ENCODE measurements around the gene CCDC171.

DNA sequence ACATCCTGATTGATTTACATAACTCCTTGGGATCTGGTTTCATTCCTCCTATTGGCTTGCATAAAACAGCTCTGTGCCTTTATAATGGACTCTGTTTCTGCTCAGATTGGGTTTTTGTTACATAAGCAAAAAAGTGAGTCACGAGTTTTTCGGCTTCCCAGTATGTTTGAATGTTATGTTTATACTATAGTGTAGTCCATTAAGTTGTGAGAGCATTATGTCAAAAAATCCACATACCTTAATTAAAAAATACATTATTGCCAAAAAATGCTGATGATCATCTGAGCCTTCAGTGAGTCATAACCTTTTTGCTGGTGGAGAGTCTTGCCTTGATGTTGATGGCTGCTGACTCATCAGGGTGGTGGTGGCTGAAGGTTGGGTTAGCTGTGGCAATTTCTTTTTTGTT, 144.6 kb downstream of the CCDC171 start:
- TF ChIP-seq, protein P1, sequence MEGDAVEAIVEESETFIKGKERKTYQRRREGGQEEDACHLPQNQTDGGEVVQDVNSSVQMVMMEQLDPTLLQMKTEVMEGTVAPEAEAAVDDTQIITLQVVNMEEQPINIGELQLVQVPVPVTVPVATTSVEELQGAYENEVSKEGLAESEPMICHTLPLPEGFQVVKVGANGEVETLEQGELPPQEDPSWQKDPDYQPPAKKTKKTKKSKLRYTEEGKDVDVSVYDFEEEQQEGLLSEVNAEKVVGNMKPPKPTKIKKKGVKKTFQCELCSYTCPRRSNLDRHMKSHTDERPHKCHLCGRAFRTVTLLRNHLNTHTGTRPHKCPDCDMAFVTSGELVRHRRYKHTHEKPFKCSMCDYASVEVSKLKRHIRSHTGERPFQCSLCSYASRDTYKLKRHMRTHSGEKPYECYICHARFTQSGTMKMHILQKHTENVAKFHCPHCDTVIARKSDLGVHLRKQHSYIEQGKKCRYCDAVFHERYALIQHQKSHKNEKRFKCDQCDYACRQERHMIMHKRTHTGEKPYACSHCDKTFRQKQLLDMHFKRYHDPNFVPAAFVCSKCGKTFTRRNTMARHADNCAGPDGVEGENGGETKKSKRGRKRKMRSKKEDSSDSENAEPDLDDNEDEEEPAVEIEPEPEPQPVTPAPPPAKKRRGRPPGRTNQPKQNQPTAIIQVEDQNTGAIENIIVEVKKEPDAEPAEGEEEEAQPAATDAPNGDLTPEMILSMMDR (IDR thresholded peaks at IDR 0.05) = no peak
- no peak for TF ChIP-seq EP300 (IDR thresholded peaks at IDR 0.05)
- no peak for TF ChIP-seq POLR2A (IDR thresholded peaks at IDR 0.05; ENCODE audit: low read depth)

Data from esophagus muscularis mucosa (tissue), 4 donors.